Nephron (organoid): ENCODE results near the gene EPN2.
"Not testable (repeated sequence)": the region's sequence is repeated elsewhere in the genome, so short reads cannot be mapped to it uniquely, and the experiment has no call there.

Experiments
- H3K27ac Mint-ChIP-seq, 3 experiments: 2 replicates each; pipeline ENCODE4 v1.8.0; 2020; ENCODE audit warnings: mixed read lengths in 3 of 3, mild to moderate bottlenecking in 2 of 3, moderate library complexity in 1 of 3
- H3K27me3 Mint-ChIP-seq: 2 replicates; pipeline ENCODE4 v1.8.0; 2021; ENCODE audit warnings: low read depth, mild to moderate bottlenecking, moderate library complexity, mixed read lengths
- H3K36me3 Mint-ChIP-seq: 2 replicates; pipeline ENCODE4 v1.8.0; 2020; ENCODE audit warnings: low read depth, mixed read lengths
- H3K4me1 Mint-ChIP-seq: 2 replicates; pipeline ENCODE4 v1.8.0; 2020; ENCODE audit warnings: mixed read lengths
- H3K4me3 Mint-ChIP-seq, 3 experiments: 2 replicates each; pipeline ENCODE4 v1.8.0; 2020; ENCODE audit warnings: mild to moderate bottlenecking in 3 of 3, mixed read lengths in 3 of 3, moderate library complexity in 2 of 3
- H3K9me3 Mint-ChIP-seq: 2 replicates; pipeline ENCODE4 v1.8.0; 2020; ENCODE audit warnings: mixed read lengths
- TF ChIP-seq, protein P1 (sequence below), 3 experiments: fragments of 200-600 bp; sonication (generic); IDR thresholded peaks; one replicate each; pipeline ENCODE4 v1.5.0; 2021; ENCODE audit warnings: antibody characterized with exemption in 3 of 3; ENCODE audit not compliant: unreplicated experiment in 3 of 3

EPN2 gene

DNA sequence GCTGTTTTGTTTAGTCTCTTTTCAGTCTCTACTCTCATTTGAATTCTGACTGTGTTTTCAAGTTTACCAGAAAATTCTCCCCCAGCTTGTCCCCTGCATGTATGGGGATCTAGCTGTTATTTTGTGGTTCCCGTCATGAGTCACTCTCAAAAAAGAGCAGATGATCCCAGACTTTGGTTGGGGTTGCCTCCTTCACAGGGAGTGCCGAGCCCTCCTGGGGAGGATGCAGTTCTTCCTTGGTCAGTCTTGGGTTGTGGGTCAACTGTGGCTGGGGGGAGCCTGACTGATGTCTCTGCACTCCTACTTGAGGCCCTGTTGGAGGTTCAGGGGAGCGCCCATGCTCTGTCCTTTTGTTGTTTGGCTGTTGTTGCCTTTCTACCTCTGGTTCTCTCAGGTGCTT is 37.7 kb downstream of the EPN2 start:
- no peak overlapping the region for H3K27ac Mint-ChIP-seq
- H3K27me3 Mint-ChIP-seq = no peaks in the 10 kb centered on the region
- H3K4me3 Mint-ChIP-seq = no peak overlapping the region
- TF ChIP-seq, protein P1, sequence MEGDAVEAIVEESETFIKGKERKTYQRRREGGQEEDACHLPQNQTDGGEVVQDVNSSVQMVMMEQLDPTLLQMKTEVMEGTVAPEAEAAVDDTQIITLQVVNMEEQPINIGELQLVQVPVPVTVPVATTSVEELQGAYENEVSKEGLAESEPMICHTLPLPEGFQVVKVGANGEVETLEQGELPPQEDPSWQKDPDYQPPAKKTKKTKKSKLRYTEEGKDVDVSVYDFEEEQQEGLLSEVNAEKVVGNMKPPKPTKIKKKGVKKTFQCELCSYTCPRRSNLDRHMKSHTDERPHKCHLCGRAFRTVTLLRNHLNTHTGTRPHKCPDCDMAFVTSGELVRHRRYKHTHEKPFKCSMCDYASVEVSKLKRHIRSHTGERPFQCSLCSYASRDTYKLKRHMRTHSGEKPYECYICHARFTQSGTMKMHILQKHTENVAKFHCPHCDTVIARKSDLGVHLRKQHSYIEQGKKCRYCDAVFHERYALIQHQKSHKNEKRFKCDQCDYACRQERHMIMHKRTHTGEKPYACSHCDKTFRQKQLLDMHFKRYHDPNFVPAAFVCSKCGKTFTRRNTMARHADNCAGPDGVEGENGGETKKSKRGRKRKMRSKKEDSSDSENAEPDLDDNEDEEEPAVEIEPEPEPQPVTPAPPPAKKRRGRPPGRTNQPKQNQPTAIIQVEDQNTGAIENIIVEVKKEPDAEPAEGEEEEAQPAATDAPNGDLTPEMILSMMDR (IDR thresholded peaks at IDR 0.05; ENCODE audit: unreplicated experiment in 3 of 3) = no peak
- H3K9me3 Mint-ChIP-seq = no peaks in the 10 kb centered on the region
- peaks cover 36% of the 10 kb centered on the region for H3K36me3 Mint-ChIP-seq
- H3K4me1 Mint-ChIP-seq = peaks cover 29% of the 10 kb centered on the region

DNA sequence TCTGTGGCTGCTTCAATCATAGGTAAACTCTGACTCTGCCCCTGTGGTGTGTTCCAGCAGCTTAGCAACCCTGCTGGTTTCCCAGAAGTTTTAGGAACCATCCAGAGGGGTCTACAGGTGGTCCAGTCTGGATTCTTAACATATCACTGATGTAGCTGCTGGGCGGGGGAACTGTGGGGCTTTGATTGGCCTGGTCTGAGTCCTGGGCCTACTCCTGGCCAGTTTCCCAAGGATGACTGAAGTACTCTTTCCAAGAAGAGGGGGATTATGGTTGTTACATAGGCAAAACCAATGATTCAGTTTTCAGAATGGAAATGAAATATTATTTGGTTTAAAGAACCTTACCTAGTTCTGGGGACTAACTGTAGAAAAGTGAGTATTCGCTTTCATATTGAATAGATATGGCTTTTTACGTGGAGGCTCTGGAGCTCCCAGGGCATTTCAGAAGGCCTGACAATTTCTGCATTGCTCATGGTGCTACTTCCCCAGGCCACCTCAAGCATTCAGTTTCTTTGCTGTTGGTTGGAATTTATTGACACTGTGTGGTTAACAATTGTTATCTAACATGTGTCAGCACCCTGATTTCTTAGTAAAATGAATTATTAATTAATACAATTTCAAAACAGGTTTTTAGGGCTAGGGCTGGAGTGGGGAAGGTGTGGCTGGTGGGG is 38.4 kb downstream of the EPN2 start:
- Mint-ChIP-seq H3K36me3 (peaks cover 40% of the 10 kb centered on the region), H3K4me1 (peaks cover 24% of the 10 kb centered on the region), H3K27ac (no peak overlapping the region), H3K4me3 (no peak overlapping the region), H3K27me3 (no peaks in the 10 kb centered on the region), H3K9me3 (no peaks in the 10 kb centered on the region)
- TF ChIP-seq, protein P1 (IDR thresholded peaks at IDR 0.05; ENCODE audit: unreplicated experiment in 3 of 3) = no peak

DNA sequence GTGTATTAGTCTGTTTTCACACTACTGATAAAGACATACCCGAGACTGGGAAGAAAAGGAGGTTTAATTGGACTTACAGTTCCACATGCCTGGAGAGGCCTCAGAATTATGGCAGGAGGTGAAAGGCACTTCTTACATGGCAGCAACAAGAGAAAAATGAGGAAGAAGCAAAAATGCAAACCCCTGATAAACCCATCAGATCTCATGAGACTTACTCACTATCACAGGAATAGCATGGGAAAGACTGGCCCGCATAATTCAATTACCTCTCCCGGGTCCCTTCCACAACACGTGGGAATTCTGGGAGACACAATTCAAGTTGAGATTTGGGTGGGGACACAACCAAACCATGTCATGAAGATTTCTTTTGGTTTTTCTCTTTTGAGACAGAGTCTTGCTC is 41.1 kb downstream of the EPN2 start:
- H3K4me3 Mint-ChIP-seq, H3K9me3 Mint-ChIP-seq, H3K27me3 Mint-ChIP-seq: not testable (repeated sequence)
- Mint-ChIP-seq H3K4me1 (peaks cover 18% of the 10 kb centered on the region), H3K27ac (peak overlapping the region in 1 of 3 experiments; percentile 22), H3K36me3 (peaks cover 53% of the 10 kb centered on the region)

- Mint-ChIP-seq H3K4me1 (peaks cover 20% of the 10 kb centered on the region), H3K36me3 (peaks cover 55% of the 10 kb centered on the region), H3K4me3 (no peak overlapping the region), H3K27ac (peak overlapping the region in 2 of 3 experiments; percentile 49 to 87), H3K9me3 (no peaks in the 10 kb centered on the region), H3K27me3 (no peaks in the 10 kb centered on the region)
- TF ChIP-seq, protein P1 (IDR thresholded peaks at IDR 0.05; ENCODE audit: unreplicated experiment in 3 of 3) = no peak
These were observed 41.6 kb downstream of the EPN2 start for GRCh38 chr17:19278729-19279128.

GRCh38 chr17:19281161-19281560 is 44.0 kb downstream of the EPN2 start:
- peaks cover 43% of the 10 kb centered on the region for H3K36me3 Mint-ChIP-seq
- H3K27ac Mint-ChIP-seq = no peak overlapping the region
- no peaks in the 10 kb centered on the region for H3K9me3 Mint-ChIP-seq
- no peaks in the 10 kb centered on the region for H3K27me3 Mint-ChIP-seq
- peaks cover 32% of the 10 kb centered on the region for H3K4me1 Mint-ChIP-seq
- H3K4me3 Mint-ChIP-seq = no peak overlapping the region
- TF ChIP-seq, protein P1 (IDR thresholded peaks at IDR 0.05; ENCODE audit: unreplicated experiment in 3 of 3) = no peak

GRCh38 chr17:19284005-19284959 is 47.1 kb downstream of the EPN2 start:
- Mint-ChIP-seq H3K27me3 (no peaks in the 10 kb centered on the region), H3K36me3 (peaks cover 40% of the 10 kb centered on the region), H3K27ac (peak overlapping the region in 2 of 3 experiments; percentile 37 to 64), H3K4me3 (no peak overlapping the region), H3K4me1 (peaks cover 54% of the 10 kb centered on the region), H3K9me3 (no peaks in the 10 kb centered on the region)
- TF ChIP-seq, protein P1 (IDR thresholded peaks at IDR 0.05; ENCODE audit: unreplicated experiment in 3 of 3) = no peak
